A673 (cell line): ENCODE results near the gene CROCC2. TPM values are rescaled to one million over a fixed set of nuclear protein-coding genes. Genes with fewer than 3 reads are reported as not detected.

Source experiments
- BruUV-seq: library from RNA; stranded (reverse); fragments of 400-500 nt; replicated peaks from 2 replicates; lab custom pipeline; 2021; lab: Mats Ljungman, UMichigan
- CTCF ChIA-PET: fragments of 300-600 bp; sonication (Branson Sonifier 250); formaldehyde crosslinking; loops from one replicate; lab custom pipeline; 2022; ENCODE audit warnings: antibody characterized with exemption; lab: Charles Lee
- POLR2A ChIA-PET: fragments of 300-600 bp; sonication (Branson Sonifier 250); formaldehyde crosslinking; loops from one replicate; lab custom pipeline; 2022; ENCODE audit warnings: antibody characterized with exemption; ENCODE audit not compliant: low non-redundant PET; lab: Charles Lee
- DNase-seq: peaks from one replicate; pipeline ENCODE4 v3.0.0-alpha.2; 2015; ENCODE audit warnings: low spot score
- H3K27ac ChIP-seq: fragments of 200-600 bp; sonication (generic); 2 replicates; pipeline ENCODE4 v1.5.1; 2016; ENCODE audit warnings: mixed run types, low read depth, mild to moderate bottlenecking, mixed read lengths, antibody characterized with exemption, low read length; ENCODE audit not compliant: poor library complexity, severe bottlenecking
- H3K27me3 ChIP-seq: fragments of 200-600 bp; sonication (generic); replicated peaks from 2 replicates; pipeline ENCODE4 v1.6.1; 2017; ENCODE audit warnings: mixed run types, low read depth, mild to moderate bottlenecking, mixed read lengths, antibody characterized with exemption, low read length; ENCODE audit not compliant: insufficient read depth, poor library complexity
- H3K36me3 ChIP-seq: fragments of 200-600 bp; sonication (generic); 2 replicates; pipeline ENCODE4 v1.6.1; 2016; ENCODE audit warnings: mixed run types, mild to moderate bottlenecking, mixed read lengths, antibody characterized with exemption, low read length; ENCODE audit not compliant: insufficient read depth, poor library complexity, severe bottlenecking
- H3K4me1 ChIP-seq: fragments of 200-600 bp; sonication (generic); 2 replicates; pipeline ENCODE4 v1.6.1; 2017; ENCODE audit warnings: mixed run types, mild to moderate bottlenecking, mixed read lengths, antibody characterized with exemption, low read length; ENCODE audit not compliant: insufficient read depth, poor library complexity, severe bottlenecking
- H3K4me3 ChIP-seq: fragments of 200-600 bp; sonication (generic); 2 replicates; pipeline ENCODE4 v1.5.1; 2016; ENCODE audit warnings: low read depth, mixed run types, mild to moderate bottlenecking, mixed read lengths, low read length; ENCODE audit not compliant: poor library complexity, severe bottlenecking
- H3K9me3 ChIP-seq: fragments of 200-600 bp; sonication (generic); 2 replicates; pipeline ENCODE4 v1.6.1; 2016; ENCODE audit warnings: mixed run types, low read depth, mild to moderate bottlenecking, mixed read lengths, antibody characterized with exemption, low read length; ENCODE audit not compliant: poor library complexity, severe bottlenecking
- EZH2 ChIP-seq: fragments of 200-600 bp; sonication (generic); IDR thresholded peaks from 2 replicates; pipeline ENCODE4 v1.6.1; 2017; ENCODE audit warnings: borderline replicate concordance, low read depth, mild to moderate bottlenecking, mixed read lengths, antibody characterized with exemption, low read length; ENCODE audit not compliant: poor library complexity, severe bottlenecking
- intact Hi-C: fragments of 100-400 bp; cut with micrococcal nuclease; formaldehyde crosslinking; loops from one replicate; pipeline ENCODE4 v1.10.0; 2022; ENCODE audit not compliant: unreplicated experiment
- total RNA-seq: library from RNA; stranded (reverse); gene quantifications from 2 replicates; pipeline ENCODE4 v1.2.3, GENCODE V29; 2021
- TF ChIP-seq, protein P1 (sequence below): fragments of 300-800, 200-600 bp; sonication (generic); conservative IDR thresholded peaks from 2 replicates; pipeline ENCODE4 v1.5.1; 2017; ENCODE audit warnings: low read depth, mild to moderate bottlenecking, antibody characterized with exemption, low read length, moderate library complexity, mixed read lengths

The CROCC2 gene
- total RNA-seq, 1 experiment from 2014 or later = not detected

- intact Hi-C loops = no loop called here
- CTCF ChIA-PET = no interaction called here
- DNase-seq = no peak
These were observed 109.3 kb downstream of the CROCC2 start for GRCh38 chr2:241015439-241015838.

DNA sequence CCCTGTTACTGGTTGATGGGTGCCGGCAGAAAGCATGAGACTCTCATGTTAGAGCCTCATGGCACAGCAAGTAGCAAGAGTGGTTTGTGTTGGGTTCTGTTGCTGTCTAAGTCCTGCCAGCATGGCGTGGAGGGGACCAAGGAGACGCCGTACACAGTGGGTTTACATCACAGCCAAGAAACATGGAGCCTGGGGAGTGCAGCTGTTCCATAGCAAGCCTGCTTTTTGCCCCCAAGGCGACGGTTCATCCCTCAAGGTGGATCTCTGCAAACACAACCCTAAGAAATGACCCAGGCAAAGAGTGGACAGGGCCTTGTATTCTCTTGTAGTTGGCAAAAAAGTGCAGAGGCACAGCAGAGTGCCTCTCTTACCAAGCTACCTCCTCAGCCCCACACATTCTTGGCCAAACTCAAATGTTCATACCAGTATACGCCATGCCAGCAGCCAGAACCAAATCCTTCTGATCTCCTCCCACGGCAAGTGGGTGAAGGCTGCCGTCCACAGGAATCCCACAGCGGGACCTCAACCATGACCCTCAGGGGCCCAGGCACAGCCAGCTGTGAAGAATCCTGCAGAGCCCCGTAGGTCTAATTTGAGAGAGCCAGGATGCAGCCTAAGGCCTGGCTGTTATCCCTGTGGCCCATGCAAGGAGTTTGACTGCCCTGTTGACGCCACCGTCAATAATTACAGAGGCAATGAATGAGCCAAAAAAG lies 111.2 kb downstream of the CROCC2 start:
- ChIA-PET POLR2A (no interaction called here), CTCF (no interaction called here)
- intact Hi-C loops = no loop called here
- H3K4me3 ChIP-seq = no peak overlapping the region
- no peaks in the 10 kb centered on the region for H3K4me1 ChIP-seq
- BruUV-seq = no TSS peak
- DNase-seq = no peak
- H3K27ac ChIP-seq = no peak overlapping the region
- no peak for TF ChIP-seq EZH2
- TF ChIP-seq, protein P1, sequence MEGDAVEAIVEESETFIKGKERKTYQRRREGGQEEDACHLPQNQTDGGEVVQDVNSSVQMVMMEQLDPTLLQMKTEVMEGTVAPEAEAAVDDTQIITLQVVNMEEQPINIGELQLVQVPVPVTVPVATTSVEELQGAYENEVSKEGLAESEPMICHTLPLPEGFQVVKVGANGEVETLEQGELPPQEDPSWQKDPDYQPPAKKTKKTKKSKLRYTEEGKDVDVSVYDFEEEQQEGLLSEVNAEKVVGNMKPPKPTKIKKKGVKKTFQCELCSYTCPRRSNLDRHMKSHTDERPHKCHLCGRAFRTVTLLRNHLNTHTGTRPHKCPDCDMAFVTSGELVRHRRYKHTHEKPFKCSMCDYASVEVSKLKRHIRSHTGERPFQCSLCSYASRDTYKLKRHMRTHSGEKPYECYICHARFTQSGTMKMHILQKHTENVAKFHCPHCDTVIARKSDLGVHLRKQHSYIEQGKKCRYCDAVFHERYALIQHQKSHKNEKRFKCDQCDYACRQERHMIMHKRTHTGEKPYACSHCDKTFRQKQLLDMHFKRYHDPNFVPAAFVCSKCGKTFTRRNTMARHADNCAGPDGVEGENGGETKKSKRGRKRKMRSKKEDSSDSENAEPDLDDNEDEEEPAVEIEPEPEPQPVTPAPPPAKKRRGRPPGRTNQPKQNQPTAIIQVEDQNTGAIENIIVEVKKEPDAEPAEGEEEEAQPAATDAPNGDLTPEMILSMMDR = no peak
- no peaks in the 10 kb centered on the region for H3K9me3 ChIP-seq
- H3K36me3 ChIP-seq = no peaks in the 10 kb centered on the region
- no peaks in the 10 kb centered on the region for H3K27me3 ChIP-seq

More at GRCh38 chr2:241015439-241015838, 109.3 kb downstream of the CROCC2 start:
- no peaks in the 10 kb centered on the region for H3K27me3 ChIP-seq
- no peaks in the 10 kb centered on the region for H3K36me3 ChIP-seq
- no TSS peak for BruUV-seq
- POLR2A ChIA-PET = no interaction called here
- no peak for TF ChIP-seq EZH2
- TF ChIP-seq, protein P1 = no peak
- no peak overlapping the region for H3K4me3 ChIP-seq
- no peaks in the 10 kb centered on the region for H3K9me3 ChIP-seq
- H3K27ac ChIP-seq = no peak overlapping the region
- H3K4me1 ChIP-seq = peaks cover 9% of the 10 kb centered on the region

DNA sequence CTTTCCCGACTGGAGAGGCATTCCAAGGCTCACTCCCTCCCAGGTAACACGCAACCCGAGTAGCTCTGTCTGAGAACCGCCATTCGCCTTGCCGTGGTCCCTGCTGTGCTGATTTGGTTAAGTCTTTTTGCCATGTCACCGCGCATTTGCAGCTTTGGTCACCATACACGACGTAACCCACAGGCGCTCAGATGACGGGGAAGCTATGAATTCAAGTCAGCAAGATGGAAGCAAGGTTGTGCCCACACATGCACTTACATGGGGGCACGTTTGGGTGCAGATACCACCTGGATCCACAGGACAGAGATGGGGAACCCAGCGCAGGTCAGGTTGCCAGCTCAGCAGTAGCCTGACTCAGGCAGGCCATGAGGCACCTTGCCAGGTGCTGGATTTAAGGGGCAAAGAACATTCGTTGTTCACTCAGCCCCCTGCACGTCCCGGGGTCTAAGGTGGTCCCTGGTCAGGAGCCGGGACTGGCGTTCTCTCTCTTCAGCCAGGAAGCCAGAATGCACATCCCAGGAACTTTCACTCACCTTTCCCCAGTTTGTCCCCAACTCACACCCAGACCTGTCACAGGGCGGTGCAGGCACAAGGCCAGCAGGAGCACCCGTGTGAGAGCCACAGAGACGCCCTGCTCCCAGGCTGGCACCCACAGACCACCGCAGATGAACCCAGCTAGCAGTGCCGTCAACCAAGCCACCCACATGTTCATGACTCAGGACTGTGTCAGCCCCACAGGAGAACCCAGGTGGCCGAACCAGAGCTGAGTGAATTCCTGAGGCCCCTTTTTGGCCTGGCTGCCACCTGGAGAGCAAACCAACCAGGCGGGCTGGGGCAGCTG lies 112.1 kb downstream of the CROCC2 start:
- ChIA-PET POLR2A (no interaction called here), CTCF (no interaction called here)
- no peak overlapping the region for H3K4me3 ChIP-seq
- H3K27me3 ChIP-seq = no peaks in the 10 kb centered on the region
- no peaks in the 10 kb centered on the region for H3K9me3 ChIP-seq
- H3K36me3 ChIP-seq = no peaks in the 10 kb centered on the region
- no peak for DNase-seq
- no peak overlapping the region for H3K27ac ChIP-seq
- intact Hi-C loops = no loop called here
- no peaks in the 10 kb centered on the region for H3K4me1 ChIP-seq
- no peak for TF ChIP-seq EZH2
- BruUV-seq = no TSS peak
